Liver (tissue), 9 donors: ENCODE results near the gene KIRREL3. TPM values are rescaled to one million over a fixed set of nuclear protein-coding genes. Genes with fewer than 3 reads are reported as not detected.

Experiments used
- DNase-seq: peaks from one replicate; pipeline ENCODE4 v3.0.0-alpha.2; 2017; ENCODE audit warnings: low spot score
- H3K27ac ChIP-seq, 2 donors: one replicate each; pipeline ENCODE4 v1.7.0; 2013; ENCODE audit warnings: inconsistent platforms in 2 of 2, low read length in 2 of 2, control low read depth in 1 of 2, low read depth in 1 of 2, mild to moderate bottlenecking in 1 of 2
- H3K27me3 ChIP-seq, 4 donors: one replicate each; pipeline versions ENCODE4 v1.6.1 to v1.7.0; 2013; ENCODE audit warnings: low read length in 3 of 4, inconsistent platforms in 1 of 4, mild to moderate bottlenecking in 1 of 4, moderate library complexity in 1 of 4; ENCODE audit not compliant: control insufficient read depth in 4 of 4, insufficient read depth in 4 of 4
- H3K36me3 ChIP-seq, 4 donors: one replicate each; pipeline versions ENCODE4 v1.6.1 to v1.7.0; 2013; ENCODE audit warnings: low read length in 3 of 4, mild to moderate bottlenecking in 3 of 4, low read depth in 1 of 4, moderate library complexity in 1 of 4; ENCODE audit not compliant: control insufficient read depth in 4 of 4, insufficient read depth in 3 of 4
- H3K4me1 ChIP-seq, 4 donors: one replicate each; pipeline versions ENCODE4 v1.6.1 to v1.7.0; 2013; ENCODE audit warnings: low read length in 3 of 4, mild to moderate bottlenecking in 3 of 4, moderate library complexity in 1 of 4; ENCODE audit not compliant: control insufficient read depth in 4 of 4, insufficient read depth in 4 of 4
- H3K4me3 ChIP-seq, 3 donors: one replicate each; pipeline versions ENCODE4 v1.6.1 to v1.7.0; 2013; ENCODE audit warnings: low read length in 3 of 3, control low read depth in 1 of 3, low read depth in 1 of 3, mild to moderate bottlenecking in 1 of 3
- H3K9ac ChIP-seq, 2 donors: one replicate each; pipeline ENCODE4 v1.7.0; 2013; ENCODE audit warnings: low read length in 2 of 2, mild to moderate bottlenecking in 2 of 2, moderate library complexity in 2 of 2, control low read depth in 1 of 2, low read depth in 1 of 2
- H3K9me3 ChIP-seq, 4 donors: one replicate each; pipeline versions ENCODE4 v1.6.1 to v1.7.0; 2013; ENCODE audit warnings: low read length in 3 of 4; ENCODE audit not compliant: control insufficient read depth in 4 of 4
- ATF3 ChIP-seq: IDR thresholded peaks from 2 replicates; pipeline ENCODE4 v1.6.1; 2016; ENCODE audit warnings: antibody characterized with exemption
- FOXA1 ChIP-seq: IDR thresholded peaks from 2 replicates; pipeline ENCODE4 v1.6.1; 2016; ENCODE audit warnings: antibody characterized with exemption
- GABPA ChIP-seq, 2 donors: IDR thresholded peaks in 1 of 2; conservative IDR thresholded peaks in 1 of 2; 2 replicates each; pipeline ENCODE4 v1.6.1; 2016; ENCODE audit warnings: antibody characterized with exemption in 2 of 2, mild to moderate bottlenecking in 1 of 2, moderate library complexity in 1 of 2
- HNF4G ChIP-seq: IDR thresholded peaks from 2 replicates; pipeline ENCODE4 v1.6.1; 2016; ENCODE audit warnings: antibody characterized with exemption
- JUND ChIP-seq, 2 donors: IDR thresholded peaks; 2 replicates each; pipeline ENCODE4 v1.6.1; 2016; ENCODE audit warnings: antibody characterized with exemption in 2 of 2
- MAX ChIP-seq: IDR thresholded peaks from 2 replicates; pipeline ENCODE4 v1.6.1; 2016; ENCODE audit warnings: antibody characterized with exemption
- NR2F2 ChIP-seq: IDR thresholded peaks from 2 replicates; pipeline ENCODE4 v1.6.1; 2016; ENCODE audit warnings: antibody characterized with exemption
- RAD21 ChIP-seq, 2 donors: IDR thresholded peaks; 2 replicates each; pipeline ENCODE4 v1.6.1; 2016; ENCODE audit warnings: antibody characterized with exemption in 2 of 2, mild to moderate bottlenecking in 2 of 2
- RXRA ChIP-seq, 2 donors: IDR thresholded peaks; 2 replicates each; pipeline ENCODE4 v1.6.1; 2017 to 2018; ENCODE audit warnings: antibody characterized with exemption in 2 of 2, mild to moderate bottlenecking in 1 of 2
- TAF1 ChIP-seq: conservative IDR thresholded peaks from 2 replicates; pipeline ENCODE4 v1.6.1; 2016; ENCODE audit warnings: antibody characterized with exemption, mild to moderate bottlenecking
- YY1 ChIP-seq: IDR thresholded peaks from 2 replicates; pipeline ENCODE4 v1.6.1; 2016; ENCODE audit warnings: antibody characterized with exemption, mild to moderate bottlenecking
- WGBS: extraction: QIAGEN DNeasy Blood & Tissue Kit; methylation state at CpG from one replicate; pipeline ENCODE4 v1.1.7; 2013; 5-methylcytosine and 5-hydroxymethylcytosine counted together
- polyA plus RNA-seq, 2 donors: library from polyadenylated mRNA; stranded (reverse) in 1 of 2; unstranded in 1 of 2; fragments of 200-250 nt in 1 of 2; fragments of >200 nt in 1 of 2; fragmentation: Nextera tagmentation in 1 of 2; extraction: Ambion mirVana in 1 of 2; gene quantifications; one replicate each; pipeline versions ENCODE4 v1.2.1 to v1.2.3, GENCODE V29; 2013 to 2015
- total RNA-seq, 2 donors: library from RNA; depleted of rRNA; stranded (reverse); fragments of >200 nt; gene quantifications; one replicate each; pipeline ENCODE4 v1.2.3, GENCODE V29; 2014
- TF ChIP-seq, protein P1 (sequence below): IDR thresholded peaks from 2 replicates; pipeline ENCODE4 v1.6.1; 2016; ENCODE audit warnings: antibody characterized with exemption, mild to moderate bottlenecking
- TF ChIP-seq, protein P2 (sequence below): fragments of 150-350 bp; IDR thresholded peaks from 2 replicates; pipeline ENCODE4 v1.5.1; 2017; ENCODE audit warnings: improper control_type of control experiment, low read depth, low read length; ENCODE audit not compliant: missing input control
- donor health status: healthy.
- donor health status: healthy.
- donor health status: healthy.
- donor health status: healthy.
- donor health status: healthy.

KIRREL3 gene
- total and polyA plus RNA-seq, 4 donors = 0.03 to 0.29 (median 0.08) TPM; not detected in 1

DNA sequence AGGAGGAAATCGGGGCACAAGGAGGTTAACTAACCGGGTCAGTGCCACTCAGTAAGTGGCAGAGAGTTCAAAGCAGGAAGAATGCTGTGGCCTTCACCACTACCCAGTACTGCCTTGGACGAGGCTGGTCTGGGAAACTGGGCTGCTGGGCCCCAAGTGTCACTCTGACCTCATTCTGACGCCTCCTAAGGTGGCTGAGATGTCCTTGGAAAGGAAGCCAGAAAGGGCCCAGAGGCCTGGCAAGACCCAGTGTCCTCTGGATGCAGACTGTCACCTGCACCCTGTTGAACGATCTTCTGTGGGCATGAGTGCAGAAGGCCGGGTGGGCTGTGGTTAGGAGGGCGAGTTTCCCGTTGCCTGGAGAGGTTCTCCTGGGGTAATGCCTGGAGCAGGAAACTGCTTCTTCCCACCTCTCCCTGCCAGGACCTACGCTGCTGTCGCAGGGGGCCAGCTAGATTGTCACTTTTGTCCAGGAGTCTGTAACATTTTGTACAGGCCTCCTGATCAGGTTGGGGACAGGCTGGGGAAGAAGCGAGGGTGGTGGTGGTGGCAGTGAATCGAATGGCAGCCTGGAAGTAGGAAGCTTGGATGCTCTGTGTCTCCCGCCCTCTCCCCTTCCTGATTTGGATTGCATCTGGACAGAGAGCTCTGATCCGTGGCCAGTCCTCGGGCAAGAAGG lies 540.0 kb downstream of the KIRREL3 start:
- Histone ChIP-seq H3K4me3 (no peak overlapping the region), H3K9me3 (no peaks in the 10 kb centered on the region), H3K27me3 (no peaks in the 10 kb centered on the region), H3K9ac (no peak overlapping the region), H3K36me3 (no peaks in the 10 kb centered on the region), H3K4me1 (peaks cover 0 to 3% (median 0%) of the 10 kb centered on the region in 4 donors), H3K27ac (no peak overlapping the region)
- 84% methylated on average over 15 of the region's 15 CpGs for WGBS
- DNase-seq = no peak
- TF ChIP-seq GABPA (IDR thresholded peaks at IDR 0.05 in 1 of 2, conservative IDR thresholded peaks at IDR 0.05 in 1 of 2) (no peak), HNF4G (no peak), RAD21 (IDR thresholded peaks at IDR 0.05) (no peak), FOXA1 (no peak), MAX (no peak)
- TF ChIP-seq, protein P1, sequence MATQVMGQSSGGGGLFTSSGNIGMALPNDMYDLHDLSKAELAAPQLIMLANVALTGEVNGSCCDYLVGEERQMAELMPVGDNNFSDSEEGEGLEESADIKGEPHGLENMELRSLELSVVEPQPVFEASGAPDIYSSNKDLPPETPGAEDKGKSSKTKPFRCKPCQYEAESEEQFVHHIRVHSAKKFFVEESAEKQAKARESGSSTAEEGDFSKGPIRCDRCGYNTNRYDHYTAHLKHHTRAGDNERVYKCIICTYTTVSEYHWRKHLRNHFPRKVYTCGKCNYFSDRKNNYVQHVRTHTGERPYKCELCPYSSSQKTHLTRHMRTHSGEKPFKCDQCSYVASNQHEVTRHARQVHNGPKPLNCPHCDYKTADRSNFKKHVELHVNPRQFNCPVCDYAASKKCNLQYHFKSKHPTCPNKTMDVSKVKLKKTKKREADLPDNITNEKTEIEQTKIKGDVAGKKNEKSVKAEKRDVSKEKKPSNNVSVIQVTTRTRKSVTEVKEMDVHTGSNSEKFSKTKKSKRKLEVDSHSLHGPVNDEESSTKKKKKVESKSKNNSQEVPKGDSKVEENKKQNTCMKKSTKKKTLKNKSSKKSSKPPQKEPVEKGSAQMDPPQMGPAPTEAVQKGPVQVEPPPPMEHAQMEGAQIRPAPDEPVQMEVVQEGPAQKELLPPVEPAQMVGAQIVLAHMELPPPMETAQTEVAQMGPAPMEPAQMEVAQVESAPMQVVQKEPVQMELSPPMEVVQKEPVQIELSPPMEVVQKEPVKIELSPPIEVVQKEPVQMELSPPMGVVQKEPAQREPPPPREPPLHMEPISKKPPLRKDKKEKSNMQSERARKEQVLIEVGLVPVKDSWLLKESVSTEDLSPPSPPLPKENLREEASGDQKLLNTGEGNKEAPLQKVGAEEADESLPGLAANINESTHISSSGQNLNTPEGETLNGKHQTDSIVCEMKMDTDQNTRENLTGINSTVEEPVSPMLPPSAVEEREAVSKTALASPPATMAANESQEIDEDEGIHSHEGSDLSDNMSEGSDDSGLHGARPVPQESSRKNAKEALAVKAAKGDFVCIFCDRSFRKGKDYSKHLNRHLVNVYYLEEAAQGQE = no peak

- no peak for DNase-seq
- TF ChIP-seq RXRA (IDR thresholded peaks at IDR 0.05) (no peak), JUND (IDR thresholded peaks at IDR 0.05) (no peak), YY1 (no peak), MAX (no peak), RAD21 (IDR thresholded peaks at IDR 0.05) (no peak), TAF1 (no peak), ATF3 (no peak), FOXA1 (no peak), NR2F2 (no peak)
- TF ChIP-seq, protein P2, sequence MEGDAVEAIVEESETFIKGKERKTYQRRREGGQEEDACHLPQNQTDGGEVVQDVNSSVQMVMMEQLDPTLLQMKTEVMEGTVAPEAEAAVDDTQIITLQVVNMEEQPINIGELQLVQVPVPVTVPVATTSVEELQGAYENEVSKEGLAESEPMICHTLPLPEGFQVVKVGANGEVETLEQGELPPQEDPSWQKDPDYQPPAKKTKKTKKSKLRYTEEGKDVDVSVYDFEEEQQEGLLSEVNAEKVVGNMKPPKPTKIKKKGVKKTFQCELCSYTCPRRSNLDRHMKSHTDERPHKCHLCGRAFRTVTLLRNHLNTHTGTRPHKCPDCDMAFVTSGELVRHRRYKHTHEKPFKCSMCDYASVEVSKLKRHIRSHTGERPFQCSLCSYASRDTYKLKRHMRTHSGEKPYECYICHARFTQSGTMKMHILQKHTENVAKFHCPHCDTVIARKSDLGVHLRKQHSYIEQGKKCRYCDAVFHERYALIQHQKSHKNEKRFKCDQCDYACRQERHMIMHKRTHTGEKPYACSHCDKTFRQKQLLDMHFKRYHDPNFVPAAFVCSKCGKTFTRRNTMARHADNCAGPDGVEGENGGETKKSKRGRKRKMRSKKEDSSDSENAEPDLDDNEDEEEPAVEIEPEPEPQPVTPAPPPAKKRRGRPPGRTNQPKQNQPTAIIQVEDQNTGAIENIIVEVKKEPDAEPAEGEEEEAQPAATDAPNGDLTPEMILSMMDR = no peak
- TF ChIP-seq, protein P1 = no peak
Measured at GRCh38 chr11:126459691-126460281, 540.8 kb downstream of the KIRREL3 start.

More at GRCh38 chr11:126459691-126460281, 540.8 kb downstream of the KIRREL3 start:
- H3K4me3 ChIP-seq = no peak overlapping the region
- H3K27me3 ChIP-seq = no peaks in the 10 kb centered on the region
- no peaks in the 10 kb centered on the region for H3K36me3 ChIP-seq
- no peak overlapping the region for H3K9ac ChIP-seq
- no peaks in the 10 kb centered on the region for H3K4me1 ChIP-seq
- H3K9me3 ChIP-seq = no peaks in the 10 kb centered on the region
- 78% methylated on average over 10 of the region's 10 CpGs for WGBS
- no peak overlapping the region for H3K27ac ChIP-seq
